Measurements from ENCODE around the gene CAPRIN1.

Gene CAPRIN1

DNA sequence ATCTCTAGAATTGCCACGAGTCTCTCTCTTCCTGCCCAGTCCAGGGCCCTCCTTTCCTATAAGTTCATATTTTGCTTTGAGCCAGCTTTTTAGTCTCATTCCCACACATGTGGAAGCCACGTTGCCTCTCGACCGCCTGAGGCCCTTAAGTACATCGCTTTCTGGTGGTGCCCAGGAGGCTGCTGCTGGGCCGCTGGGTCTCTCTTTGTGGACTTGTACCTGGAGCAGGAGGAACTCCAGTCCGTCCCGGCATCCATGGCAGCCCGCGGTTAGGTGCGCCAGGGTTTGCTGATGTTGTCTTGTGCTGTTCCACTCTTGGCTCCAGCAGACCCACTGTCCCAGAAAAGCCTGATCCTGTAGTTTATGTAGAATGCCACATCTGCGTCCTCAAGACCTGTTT is 94.9 kb downstream of the CAPRIN1 start:
- no peak for DNase-seq

- DNase-seq, result no peak
Measured at GRCh38 chr11:34146866-34147265, 95.3 kb downstream of the CAPRIN1 start.

DNA sequence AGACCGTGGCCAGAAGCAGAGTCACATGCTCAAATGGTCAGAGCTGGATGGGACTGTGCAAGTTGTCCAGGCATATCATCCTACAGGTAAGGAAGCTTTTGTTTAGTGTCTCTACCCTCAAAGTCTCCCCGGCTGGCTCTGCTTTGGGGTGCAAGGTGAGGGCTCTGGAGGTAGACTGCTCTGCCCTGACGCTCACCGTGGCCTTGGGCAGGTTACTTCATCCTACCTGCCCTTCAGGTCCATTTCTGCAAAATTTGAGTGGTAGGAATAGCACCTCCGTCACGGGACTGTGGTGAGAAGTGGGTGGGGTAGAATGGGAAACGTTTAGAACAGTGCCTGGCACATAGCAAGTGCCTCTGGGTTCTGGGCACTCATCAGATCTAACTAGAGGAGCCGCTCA is 96.0 kb downstream of the CAPRIN1 start:
- DNase-seq, result no peak

GRCh38 chr11:34148504-34149165 is 97.1 kb downstream of the CAPRIN1 start:
- no peak for DNase-seq

- no peak for DNase-seq
Measured at GRCh38 chr11:34149274-34149673, 97.7 kb downstream of the CAPRIN1 start.

DNA sequence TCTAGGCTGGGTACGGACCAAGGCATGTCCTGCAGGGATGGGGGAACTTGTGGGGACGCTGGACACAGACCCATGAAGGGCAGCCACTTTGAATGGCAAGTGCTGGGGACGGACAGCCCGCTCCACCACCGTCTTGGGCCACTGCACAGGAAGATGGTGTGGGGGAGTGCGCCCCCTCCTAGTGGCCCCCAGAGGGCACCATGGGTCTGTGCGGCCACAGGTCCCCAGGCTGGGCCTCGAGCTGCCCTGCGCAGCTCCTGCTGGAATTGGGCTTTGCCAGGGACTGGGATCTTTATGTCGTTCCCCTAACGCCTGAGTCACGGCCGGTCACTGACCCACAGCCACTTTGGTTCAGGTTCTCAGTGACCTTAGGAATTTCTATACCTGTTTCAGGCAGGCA is 98.3 kb downstream of the CAPRIN1 start:
- DNase-seq, result no peak

GRCh38 chr11:34150494-34151151 is 99.1 kb downstream of the CAPRIN1 start:
- no peak for DNase-seq
